NB4 (cell line): Measurements from ENCODE around the gene ZNF736.

ENCODE experiments used
- MYC ChIP-seq: IDR thresholded peaks from 2 replicates; pipeline ENCODE4 v1.6.1; 2011; ENCODE audit warnings: low read depth, low read length
- POLR2A ChIP-seq: IDR thresholded peaks from 2 replicates; pipeline ENCODE4 v1.6.1; 2011; ENCODE audit warnings: mild to moderate bottlenecking; ENCODE audit not compliant: insufficient read length; ENCODE audit errors: extremely low read depth
- TF ChIP-seq, protein P1 (sequence below): IDR thresholded peaks from one replicate; pipeline ENCODE4 v1.5.1; 2012; ENCODE audit warnings: low read depth, low read length

DNA sequence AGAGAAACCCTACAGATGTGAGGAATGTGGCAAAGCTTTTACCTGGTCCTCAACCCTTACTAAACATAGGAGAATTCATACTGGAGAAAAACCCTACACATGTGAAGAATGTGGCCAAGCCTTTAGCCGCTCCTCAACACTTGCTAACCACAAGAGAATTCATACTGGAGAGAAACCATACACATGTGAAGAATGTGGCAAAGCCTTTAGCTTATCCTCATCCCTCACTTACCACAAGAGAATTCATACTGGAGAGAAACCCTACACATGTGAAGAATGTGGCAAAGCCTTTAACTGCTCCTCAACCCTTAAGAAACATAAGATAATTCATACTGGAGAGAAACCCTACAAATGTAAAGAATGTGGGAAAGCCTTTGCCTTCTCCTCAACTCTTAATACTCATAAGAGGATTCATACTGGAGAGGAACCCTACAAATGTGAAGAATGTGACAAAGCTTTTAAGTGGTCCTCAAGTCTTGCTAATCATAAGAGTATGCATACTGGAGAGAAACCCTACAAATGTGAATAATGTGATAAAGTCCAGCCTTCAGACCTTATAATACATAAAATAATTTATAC, 47.3 kb upstream of the ZNF736 start:
- TF ChIP-seq, protein P1, sequence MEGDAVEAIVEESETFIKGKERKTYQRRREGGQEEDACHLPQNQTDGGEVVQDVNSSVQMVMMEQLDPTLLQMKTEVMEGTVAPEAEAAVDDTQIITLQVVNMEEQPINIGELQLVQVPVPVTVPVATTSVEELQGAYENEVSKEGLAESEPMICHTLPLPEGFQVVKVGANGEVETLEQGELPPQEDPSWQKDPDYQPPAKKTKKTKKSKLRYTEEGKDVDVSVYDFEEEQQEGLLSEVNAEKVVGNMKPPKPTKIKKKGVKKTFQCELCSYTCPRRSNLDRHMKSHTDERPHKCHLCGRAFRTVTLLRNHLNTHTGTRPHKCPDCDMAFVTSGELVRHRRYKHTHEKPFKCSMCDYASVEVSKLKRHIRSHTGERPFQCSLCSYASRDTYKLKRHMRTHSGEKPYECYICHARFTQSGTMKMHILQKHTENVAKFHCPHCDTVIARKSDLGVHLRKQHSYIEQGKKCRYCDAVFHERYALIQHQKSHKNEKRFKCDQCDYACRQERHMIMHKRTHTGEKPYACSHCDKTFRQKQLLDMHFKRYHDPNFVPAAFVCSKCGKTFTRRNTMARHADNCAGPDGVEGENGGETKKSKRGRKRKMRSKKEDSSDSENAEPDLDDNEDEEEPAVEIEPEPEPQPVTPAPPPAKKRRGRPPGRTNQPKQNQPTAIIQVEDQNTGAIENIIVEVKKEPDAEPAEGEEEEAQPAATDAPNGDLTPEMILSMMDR: no peak
- TF ChIP-seq POLR2A (no peak), MYC (no peak)
